NCI-H2107 treated with DMSO at 0.1 percent for 48 hours (cell line): Measurements from ENCODE around the gene MPV17L2.

Experiments used
- DNase-seq: peaks from one replicate; lab custom pipeline; 2025; ENCODE audit not compliant: unreplicated experiment; lab: John Stamatoyannopoulos, UW

The MPV17L2 gene

GRCh38 chr19:18232540-18233223, 39.7 kb downstream of the MPV17L2 start:
- DNase-seq, result no peak

- DNase-seq, result no peak
Measured at GRCh38 chr19:18233224-18233825, 40.3 kb downstream of the MPV17L2 start.

GRCh38 chr19:18234194-18234593, 41.2 kb downstream of the MPV17L2 start:
- no peak for DNase-seq

GRCh38 chr19:18239303-18239702, 46.3 kb downstream of the MPV17L2 start:
- no peak for DNase-seq

- DNase-seq, result no peak
Measured at GRCh38 chr19:18245297-18245696, 52.3 kb downstream of the MPV17L2 start.
